Uterus (tissue), 2 donors: ENCODE measurements around the gene CYP27C1.

Experiments
- POLR2A ChIP-seq, 2 donors: fragments of 450-650 bp; IDR thresholded peaks; one replicate each; pipeline ENCODE4 v1.6.1; 2016; ENCODE audit warnings: antibody characterized with exemption in 2 of 2, mild to moderate bottlenecking in 1 of 2, moderate library complexity in 1 of 2
- TF ChIP-seq, protein P1 (sequence below), 4 experiments: fragments of 200-600 bp in 2 of 4; fragments of 450-650 bp in 2 of 4; sonication (generic) in 2 of 4; IDR thresholded peaks; one replicate each; pipeline ENCODE4 v1.5.1; 2016 to 2019; ENCODE audit warnings: antibody characterized with exemption in 4 of 4, mild to moderate bottlenecking in 2 of 4, moderate library complexity in 1 of 4

DNA sequence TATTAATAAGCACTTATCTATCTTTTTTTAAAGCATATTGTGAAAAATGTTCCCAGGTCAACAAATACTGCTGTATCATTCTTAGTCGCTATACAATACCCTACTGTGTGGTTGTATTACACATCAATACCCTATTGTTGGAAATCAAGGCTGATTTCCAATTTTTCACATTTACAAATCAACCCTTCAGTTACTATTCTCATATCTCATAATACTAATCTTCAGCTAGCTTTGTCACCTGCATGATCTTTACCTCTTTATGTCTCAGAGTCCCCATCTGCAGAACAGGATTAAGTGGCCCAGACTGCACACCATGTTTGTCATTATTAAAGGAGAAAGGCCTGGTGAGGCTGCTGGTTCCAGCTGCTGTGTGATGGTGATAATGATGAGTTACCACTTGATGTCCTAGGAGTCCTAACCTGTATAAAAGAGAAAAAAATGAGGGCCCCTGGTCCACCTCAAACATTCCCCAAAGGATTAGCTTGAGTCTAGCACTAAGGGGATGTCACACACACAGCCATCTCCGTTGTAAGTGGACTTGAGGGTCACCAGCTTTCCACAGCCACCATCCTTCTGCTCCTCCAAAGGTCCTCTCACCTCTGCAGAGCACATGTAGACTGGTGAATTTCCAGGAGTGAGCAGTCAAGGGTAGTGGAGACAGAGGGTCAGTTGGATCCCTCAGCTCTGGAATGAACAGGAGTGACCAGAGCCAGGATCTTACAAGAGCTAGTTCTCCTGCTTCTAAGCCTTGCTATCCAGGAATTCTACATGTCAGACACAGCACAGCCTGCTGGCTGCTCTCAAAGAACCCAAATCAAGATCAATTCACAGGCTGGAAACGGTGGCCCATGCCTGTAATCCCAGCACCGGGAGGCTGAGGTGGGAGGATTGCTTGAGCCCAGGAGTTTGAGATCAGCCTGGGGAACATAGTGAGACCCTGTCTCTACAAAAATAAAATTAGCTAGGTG is 77.2 kb downstream of the CYP27C1 start:
- no peak for TF ChIP-seq POLR2A (IDR thresholded peaks at IDR 0.05)
- TF ChIP-seq, protein P1, sequence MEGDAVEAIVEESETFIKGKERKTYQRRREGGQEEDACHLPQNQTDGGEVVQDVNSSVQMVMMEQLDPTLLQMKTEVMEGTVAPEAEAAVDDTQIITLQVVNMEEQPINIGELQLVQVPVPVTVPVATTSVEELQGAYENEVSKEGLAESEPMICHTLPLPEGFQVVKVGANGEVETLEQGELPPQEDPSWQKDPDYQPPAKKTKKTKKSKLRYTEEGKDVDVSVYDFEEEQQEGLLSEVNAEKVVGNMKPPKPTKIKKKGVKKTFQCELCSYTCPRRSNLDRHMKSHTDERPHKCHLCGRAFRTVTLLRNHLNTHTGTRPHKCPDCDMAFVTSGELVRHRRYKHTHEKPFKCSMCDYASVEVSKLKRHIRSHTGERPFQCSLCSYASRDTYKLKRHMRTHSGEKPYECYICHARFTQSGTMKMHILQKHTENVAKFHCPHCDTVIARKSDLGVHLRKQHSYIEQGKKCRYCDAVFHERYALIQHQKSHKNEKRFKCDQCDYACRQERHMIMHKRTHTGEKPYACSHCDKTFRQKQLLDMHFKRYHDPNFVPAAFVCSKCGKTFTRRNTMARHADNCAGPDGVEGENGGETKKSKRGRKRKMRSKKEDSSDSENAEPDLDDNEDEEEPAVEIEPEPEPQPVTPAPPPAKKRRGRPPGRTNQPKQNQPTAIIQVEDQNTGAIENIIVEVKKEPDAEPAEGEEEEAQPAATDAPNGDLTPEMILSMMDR (IDR thresholded peaks at IDR 0.05): no peak
